Vagina (tissue), 2 donors: Measurements from ENCODE around the gene RICTOR.

Experiments used
- POLR2A ChIP-seq, 2 donors: fragments of 450-650 bp; IDR thresholded peaks; one replicate each; pipeline ENCODE4 v1.6.1; 2017; ENCODE audit warnings: antibody characterized with exemption in 2 of 2, mild to moderate bottlenecking in 2 of 2, moderate library complexity in 2 of 2
- TF ChIP-seq, protein P1 (sequence below), 3 experiments: fragments of 450-650 bp in 2 of 3; fragments of 200-600 bp in 1 of 3; sonication (generic) in 1 of 3; IDR thresholded peaks; one replicate each; pipeline ENCODE4 v1.5.1; 2017 to 2019; ENCODE audit warnings: antibody characterized with exemption in 3 of 3, mild to moderate bottlenecking in 2 of 3, moderate library complexity in 2 of 3

DNA sequence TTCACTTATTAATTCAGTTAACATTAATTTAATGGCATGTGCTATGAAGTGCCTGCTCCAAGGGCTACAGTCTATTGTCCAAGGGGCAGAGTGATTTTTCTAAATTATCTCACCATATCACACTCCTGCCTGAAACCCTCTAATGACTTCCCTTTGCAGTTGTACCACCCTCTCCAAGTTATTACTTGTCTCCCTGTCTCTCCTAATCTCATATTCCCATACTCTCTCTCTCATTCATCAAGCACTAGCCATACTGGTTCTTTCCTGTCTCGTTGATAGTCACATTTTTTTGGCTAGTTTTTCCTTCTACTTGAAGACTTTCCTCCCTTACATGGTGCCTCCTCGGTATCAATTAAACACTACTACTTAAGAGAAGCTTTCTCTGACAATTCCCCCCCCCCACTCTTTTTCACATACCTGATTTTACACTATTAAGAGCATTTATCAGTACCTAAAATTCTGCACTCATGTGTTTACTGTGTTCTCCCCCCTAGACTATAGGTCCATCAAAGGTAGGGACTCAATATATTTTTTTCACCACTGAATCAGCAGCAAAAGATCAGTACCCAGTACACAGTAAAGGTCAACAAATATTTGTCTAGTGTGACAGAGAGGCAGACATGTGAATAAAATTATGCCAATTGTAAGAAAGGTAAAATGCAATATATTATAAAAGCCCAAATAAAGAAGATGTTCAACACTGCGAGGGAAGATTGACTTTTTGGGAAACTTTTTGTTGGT is 19.0 kb downstream of the RICTOR start:
- TF ChIP-seq, protein P1, sequence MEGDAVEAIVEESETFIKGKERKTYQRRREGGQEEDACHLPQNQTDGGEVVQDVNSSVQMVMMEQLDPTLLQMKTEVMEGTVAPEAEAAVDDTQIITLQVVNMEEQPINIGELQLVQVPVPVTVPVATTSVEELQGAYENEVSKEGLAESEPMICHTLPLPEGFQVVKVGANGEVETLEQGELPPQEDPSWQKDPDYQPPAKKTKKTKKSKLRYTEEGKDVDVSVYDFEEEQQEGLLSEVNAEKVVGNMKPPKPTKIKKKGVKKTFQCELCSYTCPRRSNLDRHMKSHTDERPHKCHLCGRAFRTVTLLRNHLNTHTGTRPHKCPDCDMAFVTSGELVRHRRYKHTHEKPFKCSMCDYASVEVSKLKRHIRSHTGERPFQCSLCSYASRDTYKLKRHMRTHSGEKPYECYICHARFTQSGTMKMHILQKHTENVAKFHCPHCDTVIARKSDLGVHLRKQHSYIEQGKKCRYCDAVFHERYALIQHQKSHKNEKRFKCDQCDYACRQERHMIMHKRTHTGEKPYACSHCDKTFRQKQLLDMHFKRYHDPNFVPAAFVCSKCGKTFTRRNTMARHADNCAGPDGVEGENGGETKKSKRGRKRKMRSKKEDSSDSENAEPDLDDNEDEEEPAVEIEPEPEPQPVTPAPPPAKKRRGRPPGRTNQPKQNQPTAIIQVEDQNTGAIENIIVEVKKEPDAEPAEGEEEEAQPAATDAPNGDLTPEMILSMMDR (IDR thresholded peaks at IDR 0.05): no peak
- TF ChIP-seq POLR2A (IDR thresholded peaks at IDR 0.05): no peak
